NT2/D1 (cell line): ENCODE results near the gene SLC34A1.
"Not testable (repeated sequence)": the region's sequence is repeated elsewhere in the genome, so short reads cannot be mapped to it uniquely, and the experiment has no call there.

Experiments
- DNase-seq: peaks from one replicate; pipeline ENCODE4 v3.0.0-alpha.2; 2011; ENCODE audit warnings: low read depth, low spot score
- H3K27me3 ChIP-seq: 2 replicates; pipeline ENCODE4 v1.6.0; 2011; ENCODE audit warnings: mild to moderate bottlenecking; ENCODE audit not compliant: insufficient read length, insufficient read depth
- H3K36me3 ChIP-seq: 2 replicates; pipeline ENCODE4 v1.6.1; 2011; ENCODE audit warnings: mild to moderate bottlenecking, low read length, mixed read lengths; ENCODE audit not compliant: insufficient read depth, insufficient read length
- H3K4me1 ChIP-seq: 2 replicates; pipeline ENCODE4 v1.5.1; 2011; ENCODE audit not compliant: insufficient read depth, insufficient read length
- H3K4me3 ChIP-seq: 2 replicates; pipeline ENCODE4 v1.5.1; 2011; ENCODE audit warnings: low read depth; ENCODE audit not compliant: insufficient read length
- H3K9ac ChIP-seq: 2 replicates; pipeline ENCODE4 v1.6.0; 2011; ENCODE audit warnings: low read depth; ENCODE audit not compliant: insufficient read length
- H3K9me3 ChIP-seq: 2 replicates; pipeline ENCODE4 v1.5.1; 2011; ENCODE audit warnings: mild to moderate bottlenecking, low read length; ENCODE audit not compliant: insufficient read depth
- SUZ12 ChIP-seq: IDR thresholded peaks from 2 replicates; pipeline ENCODE4 v1.6.1; 2011; ENCODE audit not compliant: insufficient read length, insufficient read depth; ENCODE audit errors: extremely low read depth
- YY1 ChIP-seq: IDR thresholded peaks from 2 replicates; pipeline ENCODE4 v1.6.1; 2011; ENCODE audit not compliant: insufficient read length, insufficient read depth
- ZNF274 ChIP-seq: IDR thresholded peaks from 2 replicates; pipeline ENCODE4 v1.6.1; 2011; ENCODE audit warnings: mild to moderate bottlenecking, low read depth, low read length

Gene SLC34A1

GRCh38 chr5:177410575-177410974 lies 26.3 kb downstream of the SLC34A1 start:
- TF ChIP-seq YY1 (no peak), ZNF274 (no peak), SUZ12 (no peak)
- Histone ChIP-seq H3K9ac (no peak overlapping the region), H3K36me3 (no peaks in the 10 kb centered on the region), H3K4me1 (no peaks in the 10 kb centered on the region), H3K9me3 (no peaks in the 10 kb centered on the region), H3K4me3 (no peak overlapping the region), H3K27me3 (peaks cover 36% of the 10 kb centered on the region)
- DNase-seq, result no peak

GRCh38 chr5:177412603-177413233 lies 28.5 kb downstream of the SLC34A1 start:
- no peak for DNase-seq
- Histone ChIP-seq H3K4me1 (peaks cover 5% of the 10 kb centered on the region), H3K9me3 (no peaks in the 10 kb centered on the region), H3K27me3 (peaks cover 25% of the 10 kb centered on the region), H3K9ac (no peak overlapping the region), H3K4me3 (no peak overlapping the region), H3K36me3 (no peaks in the 10 kb centered on the region)
- no peak for TF ChIP-seq SUZ12
- TF ChIP-seq ZNF274, result no peak
- TF ChIP-seq YY1, result no peak

GRCh38 chr5:177414481-177414880 lies 30.2 kb downstream of the SLC34A1 start:
- Histone ChIP-seq H3K36me3 (no peaks in the 10 kb centered on the region), H3K4me3 (no peak overlapping the region), H3K27me3 (peaks cover 15% of the 10 kb centered on the region), H3K9ac (no peak overlapping the region), H3K9me3 (no peaks in the 10 kb centered on the region), H3K4me1 (peaks cover 5% of the 10 kb centered on the region)
- DNase-seq, result no peak
- TF ChIP-seq ZNF274 (no peak), SUZ12 (no peak), YY1 (no peak)

- not testable (repeated sequence) for H3K36me3 ChIP-seq, H3K9me3 ChIP-seq, H3K9ac ChIP-seq, H3K4me1 ChIP-seq, H3K4me3 ChIP-seq, DNase-seq
- peaks cover 11% of the 10 kb centered on the region for H3K27me3 ChIP-seq
These were observed 32.8 kb downstream of the SLC34A1 start for GRCh38 chr5:177417081-177417480.

GRCh38 chr5:177419046-177419445 lies 34.8 kb downstream of the SLC34A1 start:
- no peak overlapping the region for H3K9ac ChIP-seq
- H3K36me3 ChIP-seq, result no peaks in the 10 kb centered on the region
- DNase-seq, result no peak

GRCh38 chr5:177420472-177420871 lies 36.2 kb downstream of the SLC34A1 start:
- not testable (repeated sequence) for H3K9me3 ChIP-seq, H3K9ac ChIP-seq, DNase-seq, H3K27me3 ChIP-seq, H3K36me3 ChIP-seq, H3K4me3 ChIP-seq
- H3K4me1 ChIP-seq, result peaks cover 11% of the 10 kb centered on the region

More at GRCh38 chr5:177419046-177419445, 34.8 kb downstream of the SLC34A1 start:
- Histone ChIP-seq H3K27me3 (peaks cover 1% of the 10 kb centered on the region), H3K4me1 (peaks cover 8% of the 10 kb centered on the region), H3K4me3 (no peak overlapping the region), H3K9me3 (no peaks in the 10 kb centered on the region)
- no peak for TF ChIP-seq ZNF274
- TF ChIP-seq YY1, result no peak
- TF ChIP-seq SUZ12, result no peak

GRCh38 chr5:177421062-177421798 lies 37.0 kb downstream of the SLC34A1 start:
- Histone ChIP-seq H3K4me3 (no peak overlapping the region), H3K27me3 (no peaks in the 10 kb centered on the region), H3K9ac (no peak overlapping the region), H3K4me1 (peaks cover 11% of the 10 kb centered on the region), H3K36me3 (no peaks in the 10 kb centered on the region), H3K9me3 (no peaks in the 10 kb centered on the region)
- TF ChIP-seq YY1 (no peak), ZNF274 (no peak), SUZ12 (no peak)
- no peak for DNase-seq
